ENCODE data around the gene THSD8.

Gene THSD8

DNA sequence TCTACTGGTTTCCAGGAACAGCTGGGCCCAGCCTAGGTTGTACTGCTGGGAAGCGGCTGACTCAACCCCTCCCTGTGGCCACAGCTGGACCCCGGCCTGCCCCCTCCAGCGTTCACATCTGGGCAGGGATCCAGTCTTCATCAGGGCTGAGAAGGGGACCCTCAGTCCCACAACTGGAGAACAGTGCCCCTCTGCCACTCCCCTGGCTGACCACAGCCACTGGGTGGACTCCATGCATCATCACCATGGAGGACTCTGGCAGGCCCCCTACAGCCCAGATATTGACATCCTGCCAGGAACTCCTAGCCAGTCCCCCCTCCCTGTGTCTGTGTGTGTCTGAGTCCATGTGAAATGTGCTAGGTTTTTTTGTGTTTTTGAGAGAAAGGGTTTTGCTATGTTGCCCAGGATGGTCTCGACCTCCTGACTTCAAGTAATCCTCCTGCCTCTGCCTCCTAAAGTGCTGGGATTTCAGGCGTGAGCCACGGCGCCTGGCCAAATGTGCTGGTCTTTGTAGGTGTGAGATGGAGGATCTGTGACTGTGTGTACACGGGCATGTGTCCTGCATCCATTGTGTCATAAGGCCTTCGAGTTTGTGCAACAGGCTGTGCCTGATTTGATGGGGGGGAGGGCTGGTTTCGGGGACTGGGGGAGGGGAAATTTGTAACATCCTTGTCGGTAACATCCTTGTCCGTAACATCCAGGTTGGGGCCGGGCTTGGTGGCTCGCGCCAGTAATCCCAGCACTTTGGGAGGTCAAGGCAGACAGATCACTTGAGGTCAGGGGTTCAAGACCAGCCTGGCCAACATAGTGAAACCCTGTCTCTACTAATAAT is 22.5 kb upstream of the THSD8 start:
- Histone ChIP-seq H3K27me3 (replicated peaks; ENCODE audit: control insufficient read depth, insufficient read depth, low read length, poor library complexity, severe bottlenecking) (no peaks in the 10 kb centered on the region), H3K4me3 (ENCODE audit: insufficient read depth, low read depth, low read length, poor library complexity, severe bottlenecking) (no peak overlapping the region), H3K27ac (ENCODE audit: insufficient read depth, low read length, poor library complexity, severe bottlenecking) (peak overlapping the region; percentile 87), H3K4me1 (ENCODE audit: control insufficient read depth, insufficient read depth, low read length, poor library complexity, severe bottlenecking) (peaks cover 45% of the 10 kb centered on the region), H3K36me3 (ENCODE audit: control insufficient read depth, insufficient read depth, low read length) (no peaks in the 10 kb centered on the region), H3K9me3 (ENCODE audit: control insufficient read depth, low read length) (no peaks in the 10 kb centered on the region)
- DNase-seq: no peak

DNA sequence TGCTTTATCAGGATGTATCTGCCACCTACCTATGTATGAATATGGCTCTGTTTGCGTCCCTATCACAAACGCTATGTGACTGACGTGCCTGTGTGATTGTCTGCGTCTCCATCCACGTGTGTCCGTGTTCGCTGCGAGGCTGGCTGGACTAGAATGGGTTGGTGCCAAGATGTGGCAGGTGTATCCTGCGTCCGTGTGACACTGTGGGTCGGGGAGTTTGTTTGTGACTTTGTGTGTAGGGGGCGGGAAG is 19.8 kb upstream of the THSD8 start:
- H3K9me3 ChIP-seq (ENCODE audit: control insufficient read depth, low read length): no peaks in the 10 kb centered on the region
- H3K4me3 ChIP-seq (ENCODE audit: insufficient read depth, low read depth, low read length, poor library complexity, severe bottlenecking): no peak overlapping the region
- H3K36me3 ChIP-seq (ENCODE audit: control insufficient read depth, insufficient read depth, low read length): no peaks in the 10 kb centered on the region
- peak overlapping the region; percentile 97 for H3K27ac ChIP-seq (ENCODE audit: insufficient read depth, low read length, poor library complexity, severe bottlenecking)
- no peaks in the 10 kb centered on the region for H3K27me3 ChIP-seq (replicated peaks; ENCODE audit: control insufficient read depth, insufficient read depth, low read length, poor library complexity, severe bottlenecking)
- H3K4me1 ChIP-seq (ENCODE audit: control insufficient read depth, insufficient read depth, low read length, poor library complexity, severe bottlenecking): peaks cover 67% of the 10 kb centered on the region
- no peak for DNase-seq

DNA sequence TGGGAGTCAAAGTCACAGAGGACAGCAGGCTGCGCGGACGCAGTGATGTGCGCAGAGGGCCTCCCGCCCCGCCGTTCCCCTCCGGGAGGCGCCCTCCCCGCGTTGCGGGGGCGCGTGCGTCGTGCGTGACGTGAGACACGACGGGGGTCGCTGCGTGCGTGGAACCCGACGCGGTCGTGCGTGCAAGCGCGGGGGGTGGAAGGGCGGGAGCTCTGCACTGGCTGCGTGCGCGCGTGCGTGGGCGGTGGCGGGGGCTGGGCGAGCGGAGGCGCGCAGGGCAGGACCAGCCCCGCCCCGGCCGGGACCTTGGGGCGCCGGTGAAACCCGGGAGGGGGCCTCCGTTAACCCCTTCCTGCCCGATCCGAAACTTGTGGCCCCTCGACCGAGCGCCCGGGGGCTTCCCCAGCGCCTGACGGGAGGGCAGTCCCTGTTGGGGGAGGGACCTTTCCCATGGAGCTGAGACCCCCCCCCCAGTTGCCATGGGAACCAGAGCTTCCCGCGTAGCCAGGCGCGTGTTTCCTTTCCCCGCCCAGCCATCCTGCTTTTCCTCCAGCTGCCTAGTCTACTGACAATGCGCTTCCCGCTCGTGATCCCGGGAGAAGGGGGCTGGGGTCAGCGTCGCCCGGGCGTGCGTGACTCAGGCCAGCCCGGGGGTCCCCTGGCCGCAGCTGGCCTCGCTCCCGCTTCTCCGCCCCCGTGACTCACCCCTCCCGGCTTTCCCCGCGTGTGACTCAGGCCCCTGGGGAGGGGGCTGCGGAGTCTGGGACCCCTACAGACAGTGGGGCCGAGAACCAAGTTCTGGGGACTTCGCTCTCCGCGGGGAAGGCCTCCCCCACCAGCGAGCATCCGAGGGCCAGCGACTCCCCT is 19.2 kb upstream of the THSD8 start:
- H3K4me1 ChIP-seq (ENCODE audit: control insufficient read depth, insufficient read depth, low read length, poor library complexity, severe bottlenecking): peaks cover 62% of the 10 kb centered on the region
- H3K36me3 ChIP-seq (ENCODE audit: control insufficient read depth, insufficient read depth, low read length): no peaks in the 10 kb centered on the region
- peak; percentile 89 to 94 (median 92) for DNase-seq
- no peaks in the 10 kb centered on the region for H3K27me3 ChIP-seq (replicated peaks; ENCODE audit: control insufficient read depth, insufficient read depth, low read length, poor library complexity, severe bottlenecking)
- peak overlapping the region; percentile 97 for H3K27ac ChIP-seq (ENCODE audit: insufficient read depth, low read length, poor library complexity, severe bottlenecking)
- H3K4me3 ChIP-seq (ENCODE audit: insufficient read depth, low read depth, low read length, poor library complexity, severe bottlenecking): peak overlapping the region; percentile 45
- no peaks in the 10 kb centered on the region for H3K9me3 ChIP-seq (ENCODE audit: control insufficient read depth, low read length)

DNA sequence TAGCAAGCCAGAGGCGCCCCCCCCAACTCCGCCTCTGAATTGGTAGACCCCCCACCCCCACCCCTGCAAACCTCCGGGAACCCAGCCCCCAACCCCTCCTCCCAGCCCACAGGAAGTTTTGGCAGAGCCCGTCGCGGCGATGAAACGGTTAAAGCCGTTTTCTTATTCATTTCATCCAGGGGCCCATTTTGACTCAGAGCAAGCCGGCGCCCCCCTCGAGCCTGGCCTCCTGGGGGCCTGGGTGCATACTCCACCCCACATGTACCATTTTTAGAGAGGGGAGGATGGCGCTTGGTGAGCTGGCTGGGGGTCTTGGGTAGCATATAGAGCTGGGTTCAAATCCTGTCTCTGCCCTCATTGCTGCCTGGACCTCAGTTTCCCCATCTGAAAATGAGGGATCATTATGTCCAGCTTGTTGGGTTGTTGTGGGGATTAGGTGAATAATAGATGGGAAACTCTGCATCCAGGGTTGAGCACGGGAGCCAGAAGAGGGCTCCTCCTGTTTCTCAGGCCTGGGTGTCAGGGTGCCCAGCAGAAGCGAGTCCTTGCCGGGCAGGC is 18.5 kb upstream of the THSD8 start:
- peak overlapping the region; percentile 97 for H3K27ac ChIP-seq (ENCODE audit: insufficient read depth, low read length, poor library complexity, severe bottlenecking)
- no peaks in the 10 kb centered on the region for H3K27me3 ChIP-seq (replicated peaks; ENCODE audit: control insufficient read depth, insufficient read depth, low read length, poor library complexity, severe bottlenecking)
- H3K4me3 ChIP-seq (ENCODE audit: insufficient read depth, low read depth, low read length, poor library complexity, severe bottlenecking): peak overlapping the region; percentile 45
- H3K4me1 ChIP-seq (ENCODE audit: control insufficient read depth, insufficient read depth, low read length, poor library complexity, severe bottlenecking): peaks cover 58% of the 10 kb centered on the region
- no peaks in the 10 kb centered on the region for H3K9me3 ChIP-seq (ENCODE audit: control insufficient read depth, low read length)
- DNase-seq: no peak
- H3K36me3 ChIP-seq (ENCODE audit: control insufficient read depth, insufficient read depth, low read length): no peaks in the 10 kb centered on the region

GRCh38 chr19:12783849-12784393 is 17.9 kb upstream of the THSD8 start:
- Histone ChIP-seq H3K27me3 (replicated peaks; ENCODE audit: control insufficient read depth, insufficient read depth, low read length, poor library complexity, severe bottlenecking) (no peaks in the 10 kb centered on the region), H3K36me3 (ENCODE audit: control insufficient read depth, insufficient read depth, low read length) (no peaks in the 10 kb centered on the region), H3K9me3 (ENCODE audit: control insufficient read depth, low read length) (no peaks in the 10 kb centered on the region), H3K27ac (ENCODE audit: insufficient read depth, low read length, poor library complexity, severe bottlenecking) (peak overlapping the region; percentile 97), H3K4me3 (ENCODE audit: insufficient read depth, low read depth, low read length, poor library complexity, severe bottlenecking) (no peak overlapping the region), H3K4me1 (ENCODE audit: control insufficient read depth, insufficient read depth, low read length, poor library complexity, severe bottlenecking) (peaks cover 58% of the 10 kb centered on the region)
- DNase-seq: no peak

GRCh38 chr19:12784394-12784870 is 17.4 kb upstream of the THSD8 start:
- Histone ChIP-seq H3K27me3 (replicated peaks; ENCODE audit: control insufficient read depth, insufficient read depth, low read length, poor library complexity, severe bottlenecking) (no peaks in the 10 kb centered on the region), H3K27ac (ENCODE audit: insufficient read depth, low read length, poor library complexity, severe bottlenecking) (peak overlapping the region; percentile 97), H3K4me3 (ENCODE audit: insufficient read depth, low read depth, low read length, poor library complexity, severe bottlenecking) (no peak overlapping the region), H3K36me3 (ENCODE audit: control insufficient read depth, insufficient read depth, low read length) (no peaks in the 10 kb centered on the region), H3K9me3 (ENCODE audit: control insufficient read depth, low read length) (no peaks in the 10 kb centered on the region), H3K4me1 (ENCODE audit: control insufficient read depth, insufficient read depth, low read length, poor library complexity, severe bottlenecking) (peaks cover 62% of the 10 kb centered on the region)
- peak in 1 of 3 donors; percentile 27 for DNase-seq

- Histone ChIP-seq H3K27ac (ENCODE audit: insufficient read depth, low read length, poor library complexity, severe bottlenecking) (peak overlapping the region; percentile 97), H3K27me3 (replicated peaks; ENCODE audit: control insufficient read depth, insufficient read depth, low read length, poor library complexity, severe bottlenecking) (no peaks in the 10 kb centered on the region), H3K4me1 (ENCODE audit: control insufficient read depth, insufficient read depth, low read length, poor library complexity, severe bottlenecking) (peaks cover 62% of the 10 kb centered on the region), H3K9me3 (ENCODE audit: control insufficient read depth, low read length) (no peaks in the 10 kb centered on the region), H3K36me3 (ENCODE audit: control insufficient read depth, insufficient read depth, low read length) (no peaks in the 10 kb centered on the region), H3K4me3 (ENCODE audit: insufficient read depth, low read depth, low read length, poor library complexity, severe bottlenecking) (no peak overlapping the region)
- DNase-seq: peak; percentile 40 to 48 (median 43)
These were observed 16.9 kb upstream of the THSD8 start for GRCh38 chr19:12784871-12785430.

DNA sequence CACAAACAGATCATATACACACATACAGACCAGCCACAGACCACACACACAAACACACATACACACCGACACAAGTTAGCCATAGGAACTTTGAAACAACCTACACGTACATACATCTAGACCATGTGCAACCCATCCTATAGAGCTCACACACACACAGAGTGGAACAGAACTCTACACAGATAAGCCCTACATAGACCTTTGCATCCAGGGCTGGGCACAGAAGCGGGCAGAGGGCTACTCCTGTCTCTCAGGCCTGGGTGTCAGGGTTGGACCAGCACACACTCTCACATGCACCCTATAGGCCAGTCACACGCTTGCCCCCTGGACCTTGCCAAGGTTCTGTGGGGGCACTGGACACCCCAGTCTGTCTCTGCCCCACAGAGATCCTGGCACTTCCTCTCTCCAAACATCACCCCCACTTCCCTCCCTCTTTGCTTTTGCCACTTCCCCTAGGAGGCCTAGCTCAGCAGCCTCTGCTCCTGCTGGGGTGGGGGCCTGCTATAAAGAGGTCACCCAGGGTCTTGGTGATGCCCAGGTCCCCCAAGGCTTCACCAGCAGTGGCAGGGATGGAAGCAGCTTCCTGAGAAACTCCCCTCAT is 16.3 kb upstream of the THSD8 start:
- Histone ChIP-seq H3K9me3 (ENCODE audit: control insufficient read depth, low read length) (no peaks in the 10 kb centered on the region), H3K4me1 (ENCODE audit: control insufficient read depth, insufficient read depth, low read length, poor library complexity, severe bottlenecking) (peaks cover 65% of the 10 kb centered on the region), H3K27me3 (replicated peaks; ENCODE audit: control insufficient read depth, insufficient read depth, low read length, poor library complexity, severe bottlenecking) (no peaks in the 10 kb centered on the region), H3K36me3 (ENCODE audit: control insufficient read depth, insufficient read depth, low read length) (no peaks in the 10 kb centered on the region), H3K27ac (ENCODE audit: insufficient read depth, low read length, poor library complexity, severe bottlenecking) (peak overlapping the region; percentile 97), H3K4me3 (ENCODE audit: insufficient read depth, low read depth, low read length, poor library complexity, severe bottlenecking) (no peak overlapping the region)
- DNase-seq: no peak

- Histone ChIP-seq H3K4me1 (ENCODE audit: control insufficient read depth, insufficient read depth, low read length, poor library complexity, severe bottlenecking) (peaks cover 71% of the 10 kb centered on the region), H3K27me3 (replicated peaks; ENCODE audit: control insufficient read depth, insufficient read depth, low read length, poor library complexity, severe bottlenecking) (no peaks in the 10 kb centered on the region), H3K36me3 (ENCODE audit: control insufficient read depth, insufficient read depth, low read length) (no peaks in the 10 kb centered on the region), H3K9me3 (ENCODE audit: control insufficient read depth, low read length) (no peaks in the 10 kb centered on the region), H3K27ac (ENCODE audit: insufficient read depth, low read length, poor library complexity, severe bottlenecking) (peak overlapping the region; percentile 97), H3K4me3 (ENCODE audit: insufficient read depth, low read depth, low read length, poor library complexity, severe bottlenecking) (no peak overlapping the region)
- DNase-seq: no peak
These were observed 15.6 kb upstream of the THSD8 start for GRCh38 chr19:12786141-12786870.

All from effector memory CD4-positive, alpha-beta T cell (primary cell).